Osteoblast (primary cell): ENCODE results near the gene NES. TPM values are rescaled to one million over a fixed set of nuclear protein-coding genes. Genes with fewer than 3 reads are reported as not detected.
A peak's percentile ranks its signal among the peaks of the same experiment; 100 is the strongest.

Experiments
- DNase-seq: peaks from one replicate; pipeline ENCODE4 v3.0.0; 2011; ENCODE audit warnings: low spot score, mixed read lengths; ENCODE audit not compliant: insufficient read length; ENCODE audit errors: missing footprints
- H2AFZ ChIP-seq: 2 replicates; pipeline ENCODE4 v1.6.0; 2011; ENCODE audit warnings: mild to moderate bottlenecking, low read length
- H3K27ac ChIP-seq: 2 replicates; pipeline ENCODE4 v1.5.1; 2011; ENCODE audit warnings: mild to moderate bottlenecking, low read depth, low read length, moderate library complexity
- H3K27me3 ChIP-seq: 2 replicates; pipeline ENCODE4 v1.6.0; 2012; ENCODE audit warnings: mild to moderate bottlenecking, control low read depth, inconsistent platforms, low read length, moderate library complexity; ENCODE audit not compliant: insufficient read depth
- H3K36me3 ChIP-seq: 2 replicates; pipeline ENCODE4 v1.5.1; 2011; ENCODE audit warnings: mild to moderate bottlenecking, low read length, control low read depth, moderate library complexity; ENCODE audit not compliant: insufficient read depth
- H3K4me1 ChIP-seq: 2 replicates; pipeline ENCODE4 v1.5.1; 2011; ENCODE audit warnings: mild to moderate bottlenecking, low read length, control low read depth, moderate library complexity; ENCODE audit not compliant: insufficient read depth
- H3K4me2 ChIP-seq: 2 replicates; pipeline ENCODE4 v1.6.0; 2011; ENCODE audit warnings: mild to moderate bottlenecking, low read length; ENCODE audit not compliant: insufficient read depth
- H3K4me3 ChIP-seq: fragments of 200-600 bp; sonication (generic); 3 replicates; pipeline ENCODE4 v1.5.1; 2012; ENCODE audit warnings: mild to moderate bottlenecking, low read length, inconsistent platforms; ENCODE audit not compliant: insufficient read depth
- H3K79me2 ChIP-seq: 2 replicates; pipeline ENCODE4 v1.6.0; 2012; ENCODE audit warnings: mild to moderate bottlenecking, low read length, control low read depth, inconsistent platforms; ENCODE audit not compliant: insufficient read depth
- H3K9me3 ChIP-seq: 2 replicates; pipeline ENCODE4 v1.5.1; 2011; ENCODE audit warnings: low read depth, low read length, control low read depth
- H4K20me1 ChIP-seq: 2 replicates; pipeline ENCODE4 v1.6.0; 2012; ENCODE audit warnings: mild to moderate bottlenecking, low read length, control low read depth; ENCODE audit not compliant: insufficient read depth
- total RNA-seq: library from RNA; depleted of rRNA; stranded (reverse); fragments of >200 nt; gene quantifications from 2 replicates; pipeline ENCODE4 v1.2.3, GENCODE V29; 2012
- TF ChIP-seq, protein P1 (sequence below): IDR thresholded peaks from 2 replicates; pipeline ENCODE4 v1.5.1; 2011; ENCODE audit warnings: mild to moderate bottlenecking, low read depth, low read length, moderate library complexity; ENCODE audit errors: extremely low read depth

Gene NES
- total RNA-seq, 1 donor = 0.36 TPM

DNA sequence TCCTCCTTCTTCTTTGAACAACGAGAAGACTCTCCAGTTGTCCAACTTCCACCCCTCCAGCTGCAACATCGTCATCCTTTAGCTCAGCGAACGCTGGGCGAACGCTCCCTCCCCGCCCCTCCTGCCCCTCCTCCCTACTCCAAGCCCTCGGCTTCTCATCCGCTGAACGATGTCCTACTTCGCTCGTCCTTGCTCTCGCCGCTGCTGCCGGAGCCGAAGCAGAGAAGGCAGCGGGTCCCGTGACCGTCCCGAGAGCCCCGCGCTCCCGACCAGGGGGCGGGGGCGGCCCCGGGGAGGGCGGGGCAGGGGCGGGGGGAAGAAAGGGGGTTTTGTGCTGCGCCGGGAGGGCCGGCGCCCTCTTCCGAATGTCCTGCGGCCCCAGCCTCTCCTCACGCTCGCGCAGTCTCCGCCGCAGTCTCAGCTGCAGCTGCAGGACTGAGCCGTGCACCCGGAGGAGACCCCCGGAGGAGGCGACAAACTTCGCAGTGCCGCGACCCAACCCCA lies 35.4 kb downstream of the NES start, which contains the start of gene BCAN:
BCAN (plus strand) TSS at position 357 of the 504 bp plus-strand sequence. CDS start 3,938 bp downstream, outside the sequence.
- Histone ChIP-seq H3K9me3 (no peaks in the 10 kb centered on the region), H3K27me3 (peaks cover 98% of the 10 kb centered on the region), H3K4me2 (no peak within 1 kb of the TSS), H3K36me3 (no peaks in the 10 kb centered on the region), H3K4me3 (no peak within 1 kb of the TSS), H3K27ac (no peak within 1 kb of the TSS), H3K79me2 (no peaks in the 10 kb centered on the region), H4K20me1 (no peaks in the 10 kb centered on the region), H3K4me1 (no peaks in the 10 kb centered on the region), H2AFZ (no peak within 1 kb of the TSS)
- peak; percentile 88 for DNase-seq
- TF ChIP-seq, protein P1, sequence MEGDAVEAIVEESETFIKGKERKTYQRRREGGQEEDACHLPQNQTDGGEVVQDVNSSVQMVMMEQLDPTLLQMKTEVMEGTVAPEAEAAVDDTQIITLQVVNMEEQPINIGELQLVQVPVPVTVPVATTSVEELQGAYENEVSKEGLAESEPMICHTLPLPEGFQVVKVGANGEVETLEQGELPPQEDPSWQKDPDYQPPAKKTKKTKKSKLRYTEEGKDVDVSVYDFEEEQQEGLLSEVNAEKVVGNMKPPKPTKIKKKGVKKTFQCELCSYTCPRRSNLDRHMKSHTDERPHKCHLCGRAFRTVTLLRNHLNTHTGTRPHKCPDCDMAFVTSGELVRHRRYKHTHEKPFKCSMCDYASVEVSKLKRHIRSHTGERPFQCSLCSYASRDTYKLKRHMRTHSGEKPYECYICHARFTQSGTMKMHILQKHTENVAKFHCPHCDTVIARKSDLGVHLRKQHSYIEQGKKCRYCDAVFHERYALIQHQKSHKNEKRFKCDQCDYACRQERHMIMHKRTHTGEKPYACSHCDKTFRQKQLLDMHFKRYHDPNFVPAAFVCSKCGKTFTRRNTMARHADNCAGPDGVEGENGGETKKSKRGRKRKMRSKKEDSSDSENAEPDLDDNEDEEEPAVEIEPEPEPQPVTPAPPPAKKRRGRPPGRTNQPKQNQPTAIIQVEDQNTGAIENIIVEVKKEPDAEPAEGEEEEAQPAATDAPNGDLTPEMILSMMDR = no peak

DNA sequence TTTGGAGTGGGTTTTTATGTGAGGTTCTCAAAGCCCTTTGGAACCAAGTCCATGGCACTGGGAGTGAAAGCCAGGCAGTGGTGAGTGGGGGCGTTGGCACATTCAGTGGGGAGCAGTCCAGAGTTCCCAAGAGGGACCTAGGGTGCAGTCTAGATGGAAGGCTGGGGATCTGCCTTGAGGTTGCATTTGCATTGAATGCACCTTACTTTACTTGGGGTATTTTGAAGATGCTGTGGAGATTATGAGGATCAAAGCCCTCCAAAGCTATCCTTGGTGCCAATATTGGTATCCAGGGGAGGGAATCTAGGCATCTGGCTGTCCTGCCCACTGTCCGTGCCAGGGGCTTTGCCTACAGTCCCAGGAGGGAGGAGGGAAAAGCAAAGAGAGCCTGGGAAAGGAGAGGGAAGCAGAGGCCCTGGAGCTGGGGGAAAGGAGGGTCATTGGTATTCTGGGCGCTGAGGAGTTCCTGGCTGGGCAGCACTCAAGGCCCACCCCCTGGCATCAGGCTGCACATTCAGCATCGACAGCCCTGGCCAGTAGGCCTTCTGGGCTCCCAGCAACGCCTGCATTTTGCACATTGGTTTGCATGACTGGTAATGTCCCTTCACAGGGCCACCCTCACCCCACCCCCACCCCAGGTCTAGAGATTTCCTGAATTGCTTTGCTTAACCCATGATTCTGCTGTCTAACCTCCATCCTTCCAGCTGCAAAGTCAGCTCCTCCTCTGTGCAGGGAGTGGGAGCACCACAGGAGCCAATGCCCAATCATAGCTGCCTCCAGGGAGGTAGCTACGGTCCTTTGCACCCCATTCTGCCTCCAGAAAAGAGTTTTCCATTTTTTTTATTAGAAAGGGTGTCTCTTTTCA lies 36.1 kb downstream of the NES start:
- no peaks in the 10 kb centered on the region for H3K4me1 ChIP-seq
- H4K20me1 ChIP-seq = no peaks in the 10 kb centered on the region
- TF ChIP-seq, protein P1 = no peak
- no peak overlapping the region for H3K4me2 ChIP-seq
- peaks cover 96% of the 10 kb centered on the region for H3K27me3 ChIP-seq
- no peak overlapping the region for H3K4me3 ChIP-seq
- peak; percentile 60 for DNase-seq
- no peak overlapping the region for H3K27ac ChIP-seq
- H3K9me3 ChIP-seq = no peaks in the 10 kb centered on the region
- no peaks in the 10 kb centered on the region for H3K79me2 ChIP-seq
- H2AFZ ChIP-seq = no peak overlapping the region
- no peaks in the 10 kb centered on the region for H3K36me3 ChIP-seq

DNA sequence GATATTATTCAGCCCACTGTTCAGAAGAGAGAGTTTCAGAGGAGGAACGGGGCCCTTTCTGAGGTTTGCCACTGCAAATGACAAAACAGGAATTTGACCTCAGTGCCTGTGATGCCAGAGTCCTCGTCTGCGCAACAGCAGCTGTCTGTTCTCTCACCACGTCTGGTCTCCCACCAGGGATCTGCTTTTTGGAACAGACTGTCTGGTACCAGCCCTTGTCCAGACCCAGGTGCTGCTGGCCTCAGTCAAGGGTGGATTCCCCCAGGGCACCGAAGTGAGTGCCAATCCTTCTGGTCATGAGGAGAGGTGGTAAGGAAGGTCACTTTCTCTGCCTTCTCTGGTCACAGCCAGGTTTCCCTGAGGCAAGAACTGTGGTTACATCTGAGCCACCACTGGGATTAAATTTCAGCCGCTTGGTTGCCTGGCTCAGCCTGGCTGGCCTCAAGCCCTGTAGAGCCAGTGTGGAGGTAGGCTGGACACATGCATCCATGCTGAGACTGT lies 37.6 kb downstream of the NES start:
- TF ChIP-seq, protein P1 = no peak
- Histone ChIP-seq H3K27me3 (peaks cover 90% of the 10 kb centered on the region), H2AFZ (no peak overlapping the region), H3K4me1 (no peaks in the 10 kb centered on the region), H3K9me3 (no peaks in the 10 kb centered on the region), H3K36me3 (no peaks in the 10 kb centered on the region), H4K20me1 (no peaks in the 10 kb centered on the region), H3K4me2 (no peak overlapping the region), H3K79me2 (no peaks in the 10 kb centered on the region), H3K4me3 (no peak overlapping the region), H3K27ac (no peak overlapping the region)
- DNase-seq = peak; percentile 79
